Mucosa of rectum (tissue), 2 donors: ENCODE measurements around the gene KBTBD13.
A peak's percentile ranks its signal among the peaks of the same experiment; 100 is the strongest.
"Not testable (repeated sequence)": the region's sequence is repeated elsewhere in the genome, so short reads cannot be mapped to it uniquely, and the experiment has no call there.

Experiments used
- H3K27ac ChIP-seq, 2 donors: one replicate each; pipeline ENCODE4 v1.7.0; 2013; ENCODE audit warnings: inconsistent platforms in 2 of 2, low read depth in 2 of 2, low read length in 2 of 2
- H3K27me3 ChIP-seq, 2 donors: one replicate each; pipeline ENCODE4 v1.7.0; 2013; ENCODE audit warnings: low read length in 2 of 2; ENCODE audit not compliant: control insufficient read depth in 2 of 2, insufficient read depth in 2 of 2
- H3K36me3 ChIP-seq, 2 donors: one replicate each; pipeline ENCODE4 v1.7.0; 2013; ENCODE audit warnings: low read length in 2 of 2; ENCODE audit not compliant: control insufficient read depth in 2 of 2, insufficient read depth in 2 of 2
- H3K4me1 ChIP-seq, 2 donors: one replicate each; pipeline ENCODE4 v1.7.0; 2013; ENCODE audit warnings: low read length in 2 of 2, mild to moderate bottlenecking in 1 of 2; ENCODE audit not compliant: control insufficient read depth in 2 of 2, insufficient read depth in 2 of 2
- H3K4me3 ChIP-seq, 2 donors: one replicate each; pipeline ENCODE4 v1.7.0; 2013; ENCODE audit warnings: low read length in 2 of 2
- H3K9ac ChIP-seq, 2 donors: one replicate each; pipeline ENCODE4 v1.7.0; 2013; ENCODE audit warnings: low read length in 2 of 2, low read depth in 1 of 2, mild to moderate bottlenecking in 1 of 2
- H3K9me3 ChIP-seq, 2 donors: one replicate each; pipeline ENCODE4 v1.7.0; 2013; ENCODE audit warnings: low read length in 2 of 2; ENCODE audit not compliant: control insufficient read depth in 2 of 2
- donor health status: healthy.
- donor health status: Normal muscosa, but diverticular disease.

KBTBD13 gene

GRCh38 chr15:65087873-65088642 lies 11.5 kb downstream of the KBTBD13 start:
- H3K4me1 ChIP-seq = peaks cover 24 to 30% of the 10 kb centered on the region in 2 donors
- H3K27me3 ChIP-seq = no peaks in the 10 kb centered on the region
- no peaks in the 10 kb centered on the region for H3K9me3 ChIP-seq
- peak overlapping the region; percentile 94 to 96 for H3K27ac ChIP-seq
- peak overlapping the region; percentile 58 to 75 for H3K9ac ChIP-seq
- no peaks in the 10 kb centered on the region for H3K36me3 ChIP-seq
- H3K4me3 ChIP-seq = no peak overlapping the region

GRCh38 chr15:65088643-65089021 lies 12.1 kb downstream of the KBTBD13 start:
- H3K9me3 ChIP-seq = no peaks in the 10 kb centered on the region
- H3K27ac ChIP-seq = peak overlapping the region; percentile 94 to 96
- no peak overlapping the region for H3K4me3 ChIP-seq
- peak overlapping the region; percentile 58 to 75 for H3K9ac ChIP-seq
- no peaks in the 10 kb centered on the region for H3K27me3 ChIP-seq
- no peaks in the 10 kb centered on the region for H3K36me3 ChIP-seq
- peaks cover 24 to 30% of the 10 kb centered on the region in 2 donors for H3K4me1 ChIP-seq

GRCh38 chr15:65089206-65089824 lies 12.8 kb downstream of the KBTBD13 start:
- H3K9me3 ChIP-seq = no peaks in the 10 kb centered on the region
- no peaks in the 10 kb centered on the region for H3K36me3 ChIP-seq
- peaks cover 24 to 30% of the 10 kb centered on the region in 2 donors for H3K4me1 ChIP-seq
- peak overlapping the region; percentile 94 to 96 for H3K27ac ChIP-seq
- H3K9ac ChIP-seq = peak overlapping the region; percentile 58 to 75
- no peaks in the 10 kb centered on the region for H3K27me3 ChIP-seq
- no peak overlapping the region for H3K4me3 ChIP-seq

- H3K4me1 ChIP-seq = peaks cover 24 to 30% of the 10 kb centered on the region in 2 donors
- no peaks in the 10 kb centered on the region for H3K36me3 ChIP-seq
- no peak overlapping the region for H3K27ac ChIP-seq
- H3K4me3 ChIP-seq = no peak overlapping the region
- H3K9me3 ChIP-seq = no peaks in the 10 kb centered on the region
- H3K27me3 ChIP-seq = no peaks in the 10 kb centered on the region
- H3K9ac ChIP-seq = no peak overlapping the region
Observed at GRCh38 chr15:65091946-65092770, 15.6 kb downstream of the KBTBD13 start.

- Histone ChIP-seq H3K9ac (no peak overlapping the region), H3K27me3 (no peaks in the 10 kb centered on the region), H3K4me3 (no peak overlapping the region), H3K4me1 (peaks cover 17 to 20% of the 10 kb centered on the region in 2 donors), H3K27ac (no peak overlapping the region), H3K36me3 (no peaks in the 10 kb centered on the region), H3K9me3 (no peaks in the 10 kb centered on the region)
Observed at GRCh38 chr15:65092911-65093792, 16.6 kb downstream of the KBTBD13 start.

GRCh38 chr15:65093793-65094170 lies 17.2 kb downstream of the KBTBD13 start:
- H3K4me3 ChIP-seq, H3K27me3 ChIP-seq, H3K9me3 ChIP-seq, H3K27ac ChIP-seq, H3K36me3 ChIP-seq, H3K9ac ChIP-seq: not testable (repeated sequence)
- H3K4me1 ChIP-seq = peaks cover 10 to 14% of the 10 kb centered on the region in 2 donors

- peaks cover 4 to 7% of the 10 kb centered on the region in 2 donors for H3K4me1 ChIP-seq
- H3K4me3 ChIP-seq = no peak overlapping the region
- peaks cover 3 to 10% of the 10 kb centered on the region in 2 donors for H3K36me3 ChIP-seq
- no peak overlapping the region for H3K27ac ChIP-seq
- no peaks in the 10 kb centered on the region for H3K27me3 ChIP-seq
- H3K9me3 ChIP-seq = no peaks in the 10 kb centered on the region
- H3K9ac ChIP-seq = no peak overlapping the region
Observed at GRCh38 chr15:65094294-65094995, 17.9 kb downstream of the KBTBD13 start.

- no peak overlapping the region for H3K27ac ChIP-seq
- no peaks in the 10 kb centered on the region for H3K9me3 ChIP-seq
- H3K4me1 ChIP-seq = peaks cover under 1 to 5% of the 10 kb centered on the region in 2 donors
- H3K36me3 ChIP-seq = peaks cover 3 to 10% of the 10 kb centered on the region in 2 donors
- H3K9ac ChIP-seq = no peak overlapping the region
- H3K4me3 ChIP-seq = no peak overlapping the region
- no peaks in the 10 kb centered on the region for H3K27me3 ChIP-seq
Observed at GRCh38 chr15:65095011-65095746, 18.6 kb downstream of the KBTBD13 start.

DNA sequence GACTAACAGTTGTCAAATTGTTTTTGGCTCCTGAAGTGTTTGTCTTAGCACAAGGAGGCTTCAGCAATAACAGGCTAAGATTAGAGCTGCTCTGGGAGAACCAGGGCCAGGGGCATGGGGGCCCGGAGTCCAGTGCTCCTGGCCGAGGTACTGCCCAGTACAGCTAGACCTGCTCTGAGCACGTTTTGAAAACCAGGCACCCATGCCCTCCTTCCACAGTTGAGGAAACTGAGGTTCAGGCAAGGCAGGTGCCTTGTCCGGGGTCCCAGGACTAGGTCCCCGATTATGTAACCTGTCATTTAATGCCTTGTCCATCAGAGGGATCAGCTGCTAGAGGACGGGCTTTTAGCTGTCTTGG lies 19.2 kb downstream of the KBTBD13 start:
- no peaks in the 10 kb centered on the region for H3K27me3 ChIP-seq
- no peaks in the 10 kb centered on the region for H3K9me3 ChIP-seq
- no peak overlapping the region for H3K27ac ChIP-seq
- H3K36me3 ChIP-seq = peaks cover 3 to 10% of the 10 kb centered on the region in 2 donors
- peaks cover 5 to 11% of the 10 kb centered on the region in 2 donors for H3K4me1 ChIP-seq
- H3K9ac ChIP-seq = no peak overlapping the region
- no peak overlapping the region for H3K4me3 ChIP-seq
